Liver (tissue), 3 donors: ENCODE data around the gene ANKRD13D.

Experiments used
- ATF3 ChIP-seq: IDR thresholded peaks from 2 replicates; pipeline ENCODE4 v1.6.1; 2016; ENCODE audit warnings: antibody characterized with exemption
- CTCF ChIP-seq: fragments of 150-350 bp; IDR thresholded peaks from 2 replicates; pipeline ENCODE4 v1.5.1; 2017; ENCODE audit warnings: improper control_type of control experiment, low read depth, low read length; ENCODE audit not compliant: missing input control
- FOXA1 ChIP-seq: IDR thresholded peaks from 2 replicates; pipeline ENCODE4 v1.6.1; 2016; ENCODE audit warnings: antibody characterized with exemption
- FOXA2 ChIP-seq: IDR thresholded peaks from 2 replicates; pipeline ENCODE4 v1.6.1; 2016; ENCODE audit warnings: antibody characterized with exemption
- HNF4A ChIP-seq, 2 donors: conservative IDR thresholded peaks; 2 replicates each; pipeline ENCODE4 v1.6.1; 2016; ENCODE audit warnings: antibody characterized with exemption in 2 of 2, mild to moderate bottlenecking in 2 of 2
- JUND ChIP-seq, 2 donors: IDR thresholded peaks; 2 replicates each; pipeline ENCODE4 v1.6.1; 2016; ENCODE audit warnings: antibody characterized with exemption in 2 of 2
- MAX ChIP-seq: IDR thresholded peaks from 2 replicates; pipeline ENCODE4 v1.6.1; 2016; ENCODE audit warnings: antibody characterized with exemption
- RAD21 ChIP-seq, 2 donors: IDR thresholded peaks; 2 replicates each; pipeline ENCODE4 v1.6.1; 2016; ENCODE audit warnings: antibody characterized with exemption in 2 of 2, mild to moderate bottlenecking in 2 of 2
- REST ChIP-seq: IDR thresholded peaks from 2 replicates; pipeline ENCODE4 v1.6.1; 2016; ENCODE audit warnings: antibody characterized with exemption, mild to moderate bottlenecking
- RXRA ChIP-seq, 2 donors: IDR thresholded peaks; 2 replicates each; pipeline ENCODE4 v1.6.1; 2017 to 2018; ENCODE audit warnings: antibody characterized with exemption in 2 of 2, mild to moderate bottlenecking in 1 of 2
- SP1 ChIP-seq: IDR thresholded peaks from 2 replicates; pipeline ENCODE4 v1.6.1; 2018; ENCODE audit warnings: antibody characterized with exemption, mild to moderate bottlenecking
- TAF1 ChIP-seq: conservative IDR thresholded peaks from 2 replicates; pipeline ENCODE4 v1.6.1; 2016; ENCODE audit warnings: antibody characterized with exemption, mild to moderate bottlenecking
- YY1 ChIP-seq: IDR thresholded peaks from 2 replicates; pipeline ENCODE4 v1.6.1; 2016; ENCODE audit warnings: antibody characterized with exemption, mild to moderate bottlenecking
- ZBTB33 ChIP-seq: IDR thresholded peaks from 2 replicates; pipeline ENCODE4 v1.6.1; 2016; ENCODE audit warnings: antibody characterized with exemption
- donor health status: healthy.
- donor health status: healthy.

- TF ChIP-seq CTCF (peak; percentile 44), RAD21 (IDR thresholded peaks at IDR 0.05) (peak; percentile 53 to 59), ATF3 (no peak), REST (no peak), YY1 (no peak), FOXA1 (no peak), TAF1 (no peak), JUND (IDR thresholded peaks at IDR 0.05) (no peak), SP1 (no peak), ZBTB33 (no peak), MAX (no peak), FOXA2 (peak; percentile 57), HNF4A (conservative IDR thresholded peaks at IDR 0.05) (no peak), RXRA (IDR thresholded peaks at IDR 0.05) (no peak)
Measured at GRCh38 chr11:67345920-67346819, 57.1 kb downstream of the ANKRD13D start.
